MM.1S (cell line): Measurements from ENCODE around the gene FAM241A.

ENCODE experiments used
- DNase-seq: peaks from one replicate; pipeline ENCODE4 v3.0.0-alpha.2; 2015
- H2AFZ ChIP-seq: fragments of 300-600 bp; sonication (generic); 2 replicates; pipeline ENCODE4 v1.6.0; 2016; ENCODE audit warnings: antibody characterized with exemption, low read length
- H3F3A ChIP-seq: fragments of 300-600 bp; sonication (generic); 2 replicates; pipeline ENCODE4 v1.6.1; 2016; ENCODE audit warnings: mild to moderate bottlenecking, antibody characterized with exemption, low read length, moderate library complexity, mixed read lengths; ENCODE audit not compliant: insufficient read depth
- H3K27ac ChIP-seq: fragments of 300-600 bp; sonication (generic); 2 replicates; pipeline ENCODE4 v1.5.1; 2016; ENCODE audit warnings: mild to moderate bottlenecking, low read length
- H3K27me3 ChIP-seq: fragments of 300-600 bp; sonication (generic); replicated peaks from 2 replicates; pipeline ENCODE4 v1.6.0; 2016; ENCODE audit warnings: low read length; ENCODE audit not compliant: insufficient read depth
- H3K36me3 ChIP-seq: fragments of 300-600 bp; sonication (generic); replicated peaks from 2 replicates; pipeline ENCODE4 v1.6.1; 2016; ENCODE audit warnings: mild to moderate bottlenecking, low read length, mixed read lengths; ENCODE audit not compliant: insufficient read depth
- H3K4me1 ChIP-seq: fragments of 300-600 bp; sonication (generic); 2 replicates; pipeline ENCODE4 v1.6.1; 2016; ENCODE audit warnings: low read length, mixed read lengths
- H3K4me2 ChIP-seq: fragments of 300-600 bp; sonication (generic); 2 replicates; pipeline ENCODE4 v1.6.0; 2016; ENCODE audit warnings: low read depth, low read length
- H3K4me3 ChIP-seq: fragments of 300-600 bp; sonication (generic); 2 replicates; pipeline ENCODE4 v1.5.1; 2016; ENCODE audit warnings: low read length, mixed read lengths
- H3K79me2 ChIP-seq: fragments of 300-600 bp; sonication (generic); 2 replicates; pipeline ENCODE4 v1.6.1; 2016; ENCODE audit warnings: mixed run types, low read length, mixed read lengths
- H3K9ac ChIP-seq: fragments of 300-600 bp; sonication (generic); 2 replicates; pipeline ENCODE4 v1.6.1; 2016; ENCODE audit warnings: low read length, mixed read lengths
- H3K9me2 ChIP-seq: fragments of 300-600 bp; sonication (generic); replicated peaks from 2 replicates; pipeline ENCODE4 v1.6.1; 2016; ENCODE audit warnings: mild to moderate bottlenecking, low read length, mixed read lengths; ENCODE audit not compliant: insufficient read depth
- H3K9me3 ChIP-seq: fragments of 300-600 bp; sonication (generic); replicated peaks from 2 replicates; pipeline ENCODE4 v1.6.1; 2016; ENCODE audit warnings: mild to moderate bottlenecking, low read length, mixed read lengths; ENCODE audit not compliant: insufficient read depth
- H4K20me1 ChIP-seq: fragments of 300-600 bp; sonication (generic); 2 replicates; pipeline ENCODE4 v1.6.1; 2016; ENCODE audit warnings: mild to moderate bottlenecking, low read length, moderate library complexity, mixed read lengths; ENCODE audit not compliant: insufficient read depth
- EZH2 ChIP-seq: fragments of 300-600 bp; sonication (generic); optimal IDR thresholded peaks from 2 replicates; pipeline ENCODE3; 2017; ENCODE audit warnings: low read depth, mild to moderate bottlenecking, antibody characterized with exemption, low read length, mixed read lengths
- EZH2phosphoT487 ChIP-seq: fragments of 300-600 bp; sonication (generic); IDR thresholded peaks from 2 replicates; pipeline ENCODE4 v1.6.1; 2018; ENCODE audit warnings: antibody characterized with exemption, low read length
- TF ChIP-seq, protein P1 (sequence below): fragments of 300-600 bp; sonication (generic); IDR thresholded peaks from 2 replicates; pipeline ENCODE4 v1.5.1; 2016; ENCODE audit warnings: antibody characterized with exemption, low read length, mixed read lengths

FAM241A gene

GRCh38 chr4:112172180-112172579 is 26.9 kb downstream of the FAM241A start:
- Histone ChIP-seq H3K9me3 (no peaks in the 10 kb centered on the region), H3K9ac (no peak overlapping the region), H3K27ac (no peak overlapping the region), H3K9me2 (no peaks in the 10 kb centered on the region), H3K27me3 (no peaks in the 10 kb centered on the region), H3K4me1 (peaks cover 19% of the 10 kb centered on the region), H3K79me2 (0 out of 2 replicates have a peak, but pooled peaks cover 3% of the 10 kb centered on the region), H3F3A (no peaks in the 10 kb centered on the region), H4K20me1 (no peaks in the 10 kb centered on the region), H3K36me3 (no peaks in the 10 kb centered on the region), H3K4me3 (no peak overlapping the region), H2AFZ (no peak overlapping the region), H3K4me2 (0 out of 2 replicates have a peak overlapping the region, but pooled peaks have one; percentile 1)
- no peak for TF ChIP-seq EZH2phosphoT487
- no peak for TF ChIP-seq EZH2
- TF ChIP-seq, protein P1, sequence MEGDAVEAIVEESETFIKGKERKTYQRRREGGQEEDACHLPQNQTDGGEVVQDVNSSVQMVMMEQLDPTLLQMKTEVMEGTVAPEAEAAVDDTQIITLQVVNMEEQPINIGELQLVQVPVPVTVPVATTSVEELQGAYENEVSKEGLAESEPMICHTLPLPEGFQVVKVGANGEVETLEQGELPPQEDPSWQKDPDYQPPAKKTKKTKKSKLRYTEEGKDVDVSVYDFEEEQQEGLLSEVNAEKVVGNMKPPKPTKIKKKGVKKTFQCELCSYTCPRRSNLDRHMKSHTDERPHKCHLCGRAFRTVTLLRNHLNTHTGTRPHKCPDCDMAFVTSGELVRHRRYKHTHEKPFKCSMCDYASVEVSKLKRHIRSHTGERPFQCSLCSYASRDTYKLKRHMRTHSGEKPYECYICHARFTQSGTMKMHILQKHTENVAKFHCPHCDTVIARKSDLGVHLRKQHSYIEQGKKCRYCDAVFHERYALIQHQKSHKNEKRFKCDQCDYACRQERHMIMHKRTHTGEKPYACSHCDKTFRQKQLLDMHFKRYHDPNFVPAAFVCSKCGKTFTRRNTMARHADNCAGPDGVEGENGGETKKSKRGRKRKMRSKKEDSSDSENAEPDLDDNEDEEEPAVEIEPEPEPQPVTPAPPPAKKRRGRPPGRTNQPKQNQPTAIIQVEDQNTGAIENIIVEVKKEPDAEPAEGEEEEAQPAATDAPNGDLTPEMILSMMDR: no peak
- DNase-seq: peak; percentile 37

DNA sequence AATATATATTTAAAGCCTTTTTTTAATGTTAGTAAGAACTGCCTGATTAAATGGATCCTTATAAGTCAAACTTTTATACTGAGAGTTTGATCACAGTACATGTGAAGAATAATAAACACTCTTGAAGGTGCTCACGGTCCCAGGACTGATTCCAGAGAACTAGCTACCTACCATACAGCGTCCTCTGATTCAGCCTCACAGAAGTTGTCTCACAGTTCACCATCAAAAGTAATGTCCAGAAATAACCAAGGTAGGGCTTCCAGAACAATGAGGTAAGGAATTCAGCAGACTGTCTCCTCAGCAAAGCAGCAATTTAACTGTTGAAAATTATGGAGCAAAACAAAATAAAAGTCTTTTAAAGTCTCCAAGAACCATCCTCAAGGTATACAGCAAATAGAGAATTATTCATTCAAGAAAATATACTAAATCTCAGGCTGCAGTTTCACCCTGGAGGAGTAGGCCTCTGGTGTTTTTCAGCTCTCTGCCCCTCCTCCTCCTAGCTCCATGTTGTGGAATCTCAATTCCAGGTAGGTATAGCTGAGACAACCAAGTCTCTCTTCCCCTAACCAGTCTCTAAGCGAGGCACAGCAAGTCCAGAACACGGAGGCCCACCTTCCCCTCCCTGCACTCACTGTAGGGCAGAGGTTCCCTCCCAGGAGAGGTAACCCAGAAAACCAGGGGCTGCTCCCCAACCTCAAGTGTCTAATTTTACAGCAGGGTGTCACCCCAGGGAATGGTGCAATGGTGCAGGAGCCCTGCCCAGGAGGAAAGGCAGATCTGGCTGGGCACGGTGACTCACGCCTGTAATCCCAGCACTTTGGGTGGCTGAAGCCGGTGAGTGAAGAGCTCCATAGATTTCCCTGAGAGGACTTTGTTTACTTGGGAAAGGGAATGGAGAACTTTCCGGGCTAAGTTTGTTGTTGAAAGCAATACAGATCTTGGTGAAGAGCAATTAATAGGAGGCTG is 28.6 kb downstream of the FAM241A start:
- TF ChIP-seq, protein P1: no peak
- TF ChIP-seq EZH2 (no peak), EZH2phosphoT487 (no peak)
- no peaks in the 10 kb centered on the region for H4K20me1 ChIP-seq
- H3K79me2 ChIP-seq: 0 out of 2 replicates have a peak, but pooled peaks cover 3% of the 10 kb centered on the region
- H3K4me1 ChIP-seq: peaks cover 8% of the 10 kb centered on the region
- no peaks in the 10 kb centered on the region for H3K9me2 ChIP-seq
- no peak overlapping the region for H3K4me2 ChIP-seq
- H2AFZ ChIP-seq: no peak overlapping the region
- no peaks in the 10 kb centered on the region for H3K27me3 ChIP-seq
- H3K9me3 ChIP-seq: no peaks in the 10 kb centered on the region
- H3K9ac ChIP-seq: no peak overlapping the region
- DNase-seq: no peak
- no peaks in the 10 kb centered on the region for H3F3A ChIP-seq
- no peak overlapping the region for H3K4me3 ChIP-seq
- no peaks in the 10 kb centered on the region for H3K36me3 ChIP-seq
- H3K27ac ChIP-seq: no peak overlapping the region

DNA sequence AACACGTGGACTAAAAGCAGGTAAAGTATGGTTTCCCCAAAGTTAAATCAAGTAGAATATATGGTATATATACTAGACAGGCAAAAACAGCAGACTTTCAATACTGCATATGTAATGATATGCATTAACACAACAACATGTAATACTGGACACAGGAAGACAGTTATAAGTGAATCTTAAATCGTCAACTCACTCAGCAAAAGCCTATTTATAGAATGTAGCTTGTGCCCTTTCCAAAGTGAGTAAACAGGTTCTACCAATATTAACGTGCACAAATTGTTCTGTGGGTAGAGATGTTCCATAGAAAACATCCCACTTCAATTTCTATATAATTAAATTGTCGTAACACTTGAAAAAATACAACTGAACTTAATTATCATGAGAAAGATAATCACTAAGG is 30.6 kb downstream of the FAM241A start:
- no peak for DNase-seq
- TF ChIP-seq, protein P1: no peak
- no peak for TF ChIP-seq EZH2
- Histone ChIP-seq H3F3A (no peaks in the 10 kb centered on the region), H2AFZ (no peak overlapping the region), H3K27me3 (no peaks in the 10 kb centered on the region), H3K27ac (no peak overlapping the region), H3K4me2 (no peak overlapping the region), H3K4me1 (peaks cover 5% of the 10 kb centered on the region), H3K9me2 (no peaks in the 10 kb centered on the region), H3K9me3 (no peaks in the 10 kb centered on the region), H4K20me1 (no peaks in the 10 kb centered on the region), H3K9ac (no peak overlapping the region), H3K79me2 (no peaks in the 10 kb centered on the region), H3K36me3 (no peaks in the 10 kb centered on the region), H3K4me3 (no peak overlapping the region)
